ENCODE measurements around the gene ARL4D. TPM values are rescaled to one million over a fixed set of nuclear protein-coding genes. Genes with fewer than 3 reads are reported as not detected.
"Not testable (repeated sequence)": the region's sequence is repeated elsewhere in the genome, so short reads cannot be mapped to it uniquely, and the experiment has no call there.

ARL4D gene
- total RNA-seq, 1 experiment from 2014 or later, result 19.9 TPM

DNA sequence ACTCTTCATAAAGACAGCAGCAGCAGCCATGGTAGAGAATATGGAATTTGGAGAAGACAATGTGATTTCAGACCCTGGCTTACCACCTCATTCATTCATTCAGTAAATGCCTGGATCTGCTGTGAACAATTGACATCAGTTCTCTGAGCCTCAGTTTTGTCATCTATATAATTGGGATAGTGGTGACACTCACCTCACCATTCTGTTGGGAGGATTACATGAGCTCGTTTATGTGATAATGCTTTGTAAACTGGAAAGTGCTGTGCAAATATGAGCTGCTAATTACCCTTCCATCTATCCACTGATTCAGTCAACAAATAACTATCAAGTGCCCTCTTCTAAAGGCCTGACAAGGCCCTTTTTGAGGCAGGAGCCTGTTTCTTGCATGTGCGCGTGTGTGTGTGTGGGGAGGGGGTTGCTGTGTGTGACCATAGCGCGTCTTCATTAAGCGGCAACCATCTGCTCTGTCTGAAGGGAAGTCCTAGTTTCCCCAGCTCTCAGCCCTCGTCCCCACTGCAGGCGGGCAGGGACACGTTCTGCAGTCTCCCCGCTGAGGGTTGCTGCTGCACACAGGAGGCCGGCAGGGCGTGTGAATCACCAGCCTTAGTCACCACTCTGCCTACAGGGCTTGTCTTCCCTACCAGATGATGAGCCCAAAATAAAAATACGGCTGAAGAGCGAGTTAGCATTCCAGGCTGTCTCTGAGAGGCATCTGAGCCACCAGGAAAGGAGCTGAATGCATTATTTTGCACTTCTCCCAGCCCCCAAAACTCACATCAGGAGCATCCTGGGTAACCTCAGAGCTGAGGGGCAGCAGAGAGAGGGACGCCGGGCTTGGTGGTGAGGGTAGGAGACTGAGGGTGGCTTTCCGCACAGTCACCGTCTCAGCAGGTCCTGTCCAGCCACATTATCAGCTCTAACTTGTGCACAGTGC lies 19.9 kb downstream of the ARL4D start:
- Histone ChIP-seq H3K4me1 (no peaks in the 10 kb centered on the region), H3K27me3 (replicated peaks; ENCODE audit: control insufficient read depth, insufficient read depth, low read length) (no peaks in the 10 kb centered on the region), H3K36me3 (ENCODE audit: control insufficient read depth, insufficient read depth, low read length) (no peaks in the 10 kb centered on the region), H3K9me3 (no peaks in the 10 kb centered on the region), H3K4me3 (ENCODE audit: low read depth, low read length) (no peak overlapping the region)
- POLR2A ChIA-PET, result no interaction called here
- CTCF ChIA-PET, result interaction anchor here (0.6 to 1.0 kb wide), 2 partner anchors 14 to 65 kb away, joined by 3 to 7 read pairs; partner anchors contain the start of gene DHX8
- Mint-ChIP-seq H3K27ac (ENCODE audit: unreplicated experiment) (no peak overlapping the region), H3K4me1 (ENCODE audit: low read depth, unreplicated experiment) (peaks cover 6% of the 10 kb centered on the region), H3K27me3 (ENCODE audit: insufficient read depth, unreplicated experiment) (no peaks in the 10 kb centered on the region), H3K9me3 (ENCODE audit: unreplicated experiment) (no peaks in the 10 kb centered on the region), H3K4me3 (ENCODE audit: unreplicated experiment) (no peak overlapping the region), H3K36me3 (ENCODE audit: insufficient read depth, unreplicated experiment) (peaks cover 6% of the 10 kb centered on the region)
- BruUV-seq (replicated peaks), result no TSS peak
- intact Hi-C loops (cut with micrococcal nuclease; ENCODE audit: unreplicated experiment), result no loop called here
- no peak for DNase-seq
- TF ChIP-seq, protein P1, sequence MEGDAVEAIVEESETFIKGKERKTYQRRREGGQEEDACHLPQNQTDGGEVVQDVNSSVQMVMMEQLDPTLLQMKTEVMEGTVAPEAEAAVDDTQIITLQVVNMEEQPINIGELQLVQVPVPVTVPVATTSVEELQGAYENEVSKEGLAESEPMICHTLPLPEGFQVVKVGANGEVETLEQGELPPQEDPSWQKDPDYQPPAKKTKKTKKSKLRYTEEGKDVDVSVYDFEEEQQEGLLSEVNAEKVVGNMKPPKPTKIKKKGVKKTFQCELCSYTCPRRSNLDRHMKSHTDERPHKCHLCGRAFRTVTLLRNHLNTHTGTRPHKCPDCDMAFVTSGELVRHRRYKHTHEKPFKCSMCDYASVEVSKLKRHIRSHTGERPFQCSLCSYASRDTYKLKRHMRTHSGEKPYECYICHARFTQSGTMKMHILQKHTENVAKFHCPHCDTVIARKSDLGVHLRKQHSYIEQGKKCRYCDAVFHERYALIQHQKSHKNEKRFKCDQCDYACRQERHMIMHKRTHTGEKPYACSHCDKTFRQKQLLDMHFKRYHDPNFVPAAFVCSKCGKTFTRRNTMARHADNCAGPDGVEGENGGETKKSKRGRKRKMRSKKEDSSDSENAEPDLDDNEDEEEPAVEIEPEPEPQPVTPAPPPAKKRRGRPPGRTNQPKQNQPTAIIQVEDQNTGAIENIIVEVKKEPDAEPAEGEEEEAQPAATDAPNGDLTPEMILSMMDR (IDR thresholded peaks at IDR 0.05; ENCODE audit: insufficient read depth in 1 of 2, low read depth in 1 of 2, low read length in 1 of 2, severe bottlenecking in 1 of 2, unreplicated experiment in 1 of 2), result no peak

DNA sequence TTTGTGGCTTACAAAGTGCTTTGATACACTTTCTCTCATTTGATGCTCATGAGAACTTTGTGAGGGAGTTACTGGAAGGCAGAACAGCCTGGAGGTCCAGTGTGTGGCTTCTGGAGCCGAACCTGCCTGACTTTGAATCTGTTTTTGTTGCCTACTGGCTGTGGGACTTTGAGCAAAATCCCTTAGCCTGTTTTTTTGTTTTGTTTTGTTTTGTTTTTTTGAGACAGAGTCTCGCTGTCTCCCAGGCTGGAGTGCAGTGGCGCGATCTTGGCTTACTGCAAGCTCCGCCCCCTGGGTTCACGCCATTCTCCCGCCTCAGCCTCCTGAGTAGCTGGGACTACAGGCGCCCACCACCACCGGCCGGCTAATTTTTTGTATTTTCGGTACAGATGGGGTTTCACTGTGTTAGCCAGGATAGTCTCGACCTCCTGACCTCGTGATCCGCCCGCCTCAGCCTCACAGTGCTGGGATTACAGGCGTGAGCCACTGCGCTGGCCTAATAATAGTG lies 20.6 kb downstream of the ARL4D start:
- H3K27ac Mint-ChIP-seq (ENCODE audit: unreplicated experiment); H3K4me1 ChIP-seq; H3K27me3 ChIP-seq (replicated peaks; ENCODE audit: control insufficient read depth, insufficient read depth, low read length); H3K9me3 Mint-ChIP-seq (ENCODE audit: unreplicated experiment); H3K4me3 Mint-ChIP-seq (ENCODE audit: unreplicated experiment); H3K27me3 Mint-ChIP-seq (ENCODE audit: insufficient read depth, unreplicated experiment); POLR2A ChIA-PET; H3K36me3 Mint-ChIP-seq (ENCODE audit: insufficient read depth, unreplicated experiment); H3K9me3 ChIP-seq; H3K36me3 ChIP-seq (ENCODE audit: control insufficient read depth, insufficient read depth, low read length); BruUV-seq (replicated peaks); H3K4me3 ChIP-seq (ENCODE audit: low read depth, low read length); H3K4me1 Mint-ChIP-seq (ENCODE audit: low read depth, unreplicated experiment); DNase-seq; intact Hi-C loops (cut with micrococcal nuclease; ENCODE audit: unreplicated experiment): not testable (repeated sequence)
- CTCF ChIA-PET, result interaction anchor here (0.6 kb wide), 1 partner anchor 15 kb away, joined by 7 read pairs; no protein-coding TSS in a partner anchor

DNA sequence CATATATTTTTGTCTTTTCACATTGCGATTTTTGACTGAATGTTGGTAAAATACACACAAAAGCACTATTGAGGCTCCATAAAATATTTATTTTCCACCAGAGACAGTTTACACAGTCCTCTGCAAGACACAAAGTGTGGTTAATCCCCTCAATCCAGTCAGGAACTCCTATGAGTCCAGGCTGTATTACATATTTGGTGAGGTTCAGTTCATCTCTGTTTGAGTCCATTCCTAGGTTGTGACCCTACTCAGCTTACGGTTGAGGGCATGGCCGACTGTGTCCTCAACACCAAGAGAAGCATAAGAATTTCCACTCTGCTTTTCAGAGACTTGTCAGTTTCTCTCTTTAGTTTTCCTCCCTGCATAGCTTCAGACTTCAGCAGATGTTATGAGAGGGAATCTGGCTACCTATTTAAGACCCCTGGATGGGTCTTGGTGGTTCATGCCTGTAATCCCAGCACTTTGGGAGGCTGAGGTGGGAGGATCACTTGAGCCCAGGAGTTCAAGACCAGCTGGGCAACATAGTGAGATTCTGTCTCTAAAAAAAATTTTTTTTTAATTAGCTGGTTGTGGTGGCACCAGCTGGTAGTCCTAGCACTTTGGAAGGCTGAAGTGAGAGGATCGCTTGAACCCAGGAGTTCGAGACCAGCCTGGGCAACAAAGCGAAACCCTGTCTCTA lies 25.1 kb downstream of the ARL4D start:
- no peak for DNase-seq
- no peak overlapping the region for H3K27ac Mint-ChIP-seq (ENCODE audit: unreplicated experiment)
- BruUV-seq (replicated peaks), result no TSS peak

More for the DNA sequence above, 25.1 kb downstream of the ARL4D start:
- Mint-ChIP-seq H3K9me3 (ENCODE audit: unreplicated experiment) (no peaks in the 10 kb centered on the region), H3K4me1 (ENCODE audit: low read depth, unreplicated experiment) (no peaks in the 10 kb centered on the region), H3K27me3 (ENCODE audit: insufficient read depth, unreplicated experiment) (no peaks in the 10 kb centered on the region), H3K4me3 (ENCODE audit: unreplicated experiment) (no peak overlapping the region), H3K36me3 (ENCODE audit: insufficient read depth, unreplicated experiment) (no peaks in the 10 kb centered on the region)
- Histone ChIP-seq H3K4me3 (ENCODE audit: low read depth, low read length) (no peak overlapping the region), H3K4me1 (no peaks in the 10 kb centered on the region; the same call in 1 of the 2 replicates), H3K36me3 (ENCODE audit: control insufficient read depth, insufficient read depth, low read length) (no peaks in the 10 kb centered on the region), H3K9me3 (no peaks in the 10 kb centered on the region), H3K27me3 (replicated peaks; ENCODE audit: control insufficient read depth, insufficient read depth, low read length) (no peaks in the 10 kb centered on the region)
- CTCF ChIA-PET, result interaction anchor here (1.9 kb wide), 1 partner anchor 60 kb away, joined by 7 read pairs; the partner anchor contains the start of gene DHX8
- intact Hi-C loops (cut with micrococcal nuclease; ENCODE audit: unreplicated experiment), result no loop called here
- TF ChIP-seq, protein P1 (IDR thresholded peaks at IDR 0.05; ENCODE audit: insufficient read depth in 1 of 2, low read depth in 1 of 2, low read length in 1 of 2, severe bottlenecking in 1 of 2, unreplicated experiment in 1 of 2), result no peak
- POLR2A ChIA-PET, result interaction anchor here (0.6 to 1.2 kb wide), 2 partner anchors 34 to 63 kb away, joined by 3 to 4 read pairs; no protein-coding TSS in a partner anchor

All from Caco-2 (cell line).